Measurements from ENCODE around the gene CIT.

The CIT gene

GRCh38 chr12:119876761-119877638 is at the start of gene CIT (continued):
- no peak for TF ChIP-seq ZNF416 (tag by site-specific recombination; IDR thresholded peaks at IDR 0.05)

- TF ChIP-seq ZFP69B (tag by site-specific recombination; IDR thresholded peaks at IDR 0.05) (no peak), PBX3 (CRISPR knock-in tag; IDR thresholded peaks at IDR 0.05) (no peak), ZNF148 (tag by site-specific recombination; IDR thresholded peaks at IDR 0.05; ENCODE audit: borderline replicate concordance) (no peak), ZNF19 (tag by site-specific recombination; IDR thresholded peaks at IDR 0.05; ENCODE audit: low read depth) (no peak), ZBTB26 (tag by site-specific recombination; optimal IDR thresholded peaks at IDR 0.05) (no peak), ZNF239 (tag by site-specific recombination; IDR thresholded peaks at IDR 0.05) (no peak), SP3 (tag by site-specific recombination; IDR thresholded peaks at IDR 0.05) (no peak), ZNF416 (tag by site-specific recombination; IDR thresholded peaks at IDR 0.05) (no peak), ZNF211 (tag by site-specific recombination; IDR thresholded peaks at IDR 0.05; ENCODE audit: low read depth) (no peak), SP7 (tag by site-specific recombination; IDR thresholded peaks at IDR 0.05) (no peak), AEBP2 (tag by site-specific recombination; IDR thresholded peaks at IDR 0.05; ENCODE audit: borderline replicate concordance) (no peak), ZNF280C (tag by site-specific recombination; IDR thresholded peaks at IDR 0.05) (no peak), ZNF707 (tag by site-specific recombination; IDR thresholded peaks at IDR 0.05) (no peak), ZNF324 (tag by site-specific recombination; IDR thresholded peaks at IDR 0.05) (no peak), ZNF521 (tag by site-specific recombination; IDR thresholded peaks at IDR 0.05) (no peak), ZBTB7A (tag by site-specific recombination; IDR thresholded peaks at IDR 0.05; ENCODE audit: low read depth) (no peak)
- H3K4me3 ChIP-seq (ENCODE audit: low read depth, low read length) = no peak overlapping the region
- ChIA-PET CTCF (no interaction called here), POLR2A (no interaction called here)
- no peaks in the 10 kb centered on the region for H3K9me3 ChIP-seq (ENCODE audit: control insufficient read depth, insufficient read depth, low read depth, low read length)
- H3K27ac ChIP-seq (ENCODE audit: extremely low read depth, low read depth, low read length) = no peak overlapping the region
- H3K4me1 ChIP-seq (ENCODE audit: control insufficient read depth, insufficient read depth, low read length) = no peaks in the 10 kb centered on the region
- no peaks in the 10 kb centered on the region for H3K36me3 ChIP-seq (ENCODE audit: control insufficient read depth in 2 of 2, insufficient read depth in 1 of 2, low read length in 2 of 2)
Measured at GRCh38 chr12:119925269-119925668, 48.1 kb upstream of the CIT start.
